ENCODE results near the gene ZMPSTE24. TPM values are rescaled to one million over a fixed set of nuclear protein-coding genes. Genes with fewer than 3 reads are reported as not detected.

Gene ZMPSTE24
- total and polyA plus RNA-seq, 10 of the 15 experiments (the other 5 are each of a cell fraction or from before 2014, with no cell fraction given), result 21.5 to 84.4 (median 43.6) TPM

DNA sequence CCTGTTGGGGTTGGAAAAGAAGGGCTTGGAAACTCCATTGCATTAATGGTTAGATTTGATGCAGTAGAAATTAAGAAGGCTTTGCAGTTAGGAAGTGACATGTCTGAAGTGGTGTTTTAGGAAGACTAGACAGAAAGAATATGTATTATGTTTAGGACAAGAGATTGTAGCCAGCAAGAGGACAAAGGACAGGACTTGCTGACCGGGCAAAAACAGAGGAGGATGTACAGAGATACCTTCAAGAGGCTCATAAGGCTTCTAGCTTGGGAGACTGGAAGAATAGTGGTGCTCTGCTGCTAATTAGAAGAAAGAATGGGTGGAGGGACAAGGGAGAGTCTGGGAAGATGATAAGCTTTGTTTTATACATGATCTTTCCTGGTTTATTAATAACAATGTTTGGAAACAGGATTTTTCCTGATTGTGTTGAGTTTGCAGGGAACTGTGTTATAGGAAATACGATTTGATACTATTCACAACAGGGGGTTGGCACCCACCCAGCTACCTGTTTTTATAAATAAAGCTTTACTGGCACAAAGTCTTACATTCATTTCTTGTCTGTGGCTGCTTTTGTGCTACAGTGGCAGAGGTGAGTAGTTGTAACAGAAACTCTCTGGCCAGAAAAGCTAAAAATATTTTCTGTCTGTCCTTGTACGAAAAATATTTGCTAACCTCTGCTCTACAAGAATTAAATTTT is 47.4 kb upstream of the ZMPSTE24 start (continued):
- no peak for TF ChIP-seq ZNF592 (IDR thresholded peaks at IDR 0.05)

GRCh38 chr1:40218333-40218732 is 39.7 kb upstream of the ZMPSTE24 start:
- ChIA-PET CTCF (interaction anchor here (1.5 to 1.6 kb wide), 2 partner anchors 66 to 187 kb away, joined by 5 to 6 read pairs; no protein-coding TSS in a partner anchor), POLR2A (no interaction called here), RAD21 (ENCODE audit: unreplicated experiment) (interaction anchor here (1.4 kb wide), 1 partner anchor 97 kb away, joined by 3 read pairs; no protein-coding TSS in a partner anchor), SMC1A (ENCODE audit: uncharacterized antibody, unreplicated experiment) (interaction anchor here (2.0 to 3.9 kb wide), 3 partner anchors 13 to 39 kb away, joined by 5 to 30 read pairs (median 6); partner anchors contain the start of gene ZMPSTE24)
- no peak for DNase-seq (ENCODE audit: low read depth, low spot score)
- H3K4me1 ChIP-seq (ENCODE audit: control insufficient read depth, insufficient read depth, low read length), result peaks cover 12% of the 10 kb centered on the region; the same call in 1 of the 2 replicates
- H2AFZ ChIP-seq (ENCODE audit: control insufficient read depth, low read depth, low read length), result no peak overlapping the region
- no peaks in the 10 kb centered on the region; the same call in 2 of the 3 replicates for H3K9me3 ChIP-seq (replicated peaks; ENCODE audit: control insufficient read depth, insufficient read depth, low read length)
- intact Hi-C loops (cut with micrococcal nuclease; ENCODE audit: unreplicated experiment) (no loop called here), in situ Hi-C loops (cut with MboI) (no loop called here)
- H3K4me2 ChIP-seq (ENCODE audit: control insufficient read depth, insufficient read depth), result no peak overlapping the region
- WGBS (ENCODE audit: insufficient coverage, insufficient replicate concordance, low lambda C conversion rate, missing lambda C conversion rate), result 100% methylated on average over 5 of the region's 5 CpGs
- no peak overlapping the region for H3K27ac ChIP-seq (ENCODE audit: control insufficient read depth, insufficient read depth)
- peaks cover 0 to 10% of the 10 kb centered on the region in 2 experiments for H3K36me3 ChIP-seq (ENCODE audit: control insufficient read depth in 2 of 2, insufficient read depth in 2 of 2, low read length in 1 of 2)
- no TSS peak for BruUV-seq (replicated peaks)
- no peak overlapping the region for H3K4me3 ChIP-seq
- no peaks in the 10 kb centered on the region; the same call in 1 of the 2 replicates for H3K79me2 ChIP-seq (ENCODE audit: control insufficient read depth, insufficient read depth, low read length)
- H3K27me3 ChIP-seq (replicated peaks in 1 of 2; ENCODE audit: control insufficient read depth in 2 of 2, insufficient read depth in 2 of 2, low read length in 1 of 2), result no peaks in the 10 kb centered on the region
- ATAC-seq, result no peak
- no peak overlapping the region for H3K9ac ChIP-seq (ENCODE audit: control insufficient read depth, insufficient read depth, low read length)
- no peak for FAIRE-seq
- H4K20me1 ChIP-seq (ENCODE audit: control insufficient read depth, insufficient read depth), result no peaks in the 10 kb centered on the region
- no peak for TF ChIP-seq MAX (IDR thresholded peaks at IDR 0.05; ENCODE audit: low read depth, low read length)
- TF ChIP-seq RUNX3 (IDR thresholded peaks at IDR 0.05; ENCODE audit: low read length), result no peak
- TF ChIP-seq ZNF592 (IDR thresholded peaks at IDR 0.05), result no peak
- TF ChIP-seq, protein P1, sequence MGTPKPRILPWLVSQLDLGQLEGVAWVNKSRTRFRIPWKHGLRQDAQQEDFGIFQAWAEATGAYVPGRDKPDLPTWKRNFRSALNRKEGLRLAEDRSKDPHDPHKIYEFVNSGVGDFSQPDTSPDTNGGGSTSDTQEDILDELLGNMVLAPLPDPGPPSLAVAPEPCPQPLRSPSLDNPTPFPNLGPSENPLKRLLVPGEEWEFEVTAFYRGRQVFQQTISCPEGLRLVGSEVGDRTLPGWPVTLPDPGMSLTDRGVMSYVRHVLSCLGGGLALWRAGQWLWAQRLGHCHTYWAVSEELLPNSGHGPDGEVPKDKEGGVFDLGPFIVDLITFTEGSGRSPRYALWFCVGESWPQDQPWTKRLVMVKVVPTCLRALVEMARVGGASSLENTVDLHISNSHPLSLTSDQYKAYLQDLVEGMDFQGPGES (IDR thresholded peaks at IDR 0.05), result no peak
- no peak for TF ChIP-seq MEF2B (IDR thresholded peaks at IDR 0.05; ENCODE audit: partially characterized antibody, poor library complexity, severe bottlenecking)
- TF ChIP-seq ETV6 (conservative IDR thresholded peaks at IDR 0.05 in 1 of 2, IDR thresholded peaks at IDR 0.05 in 1 of 2; ENCODE audit: borderline replicate concordance in 1 of 2, low read depth in 1 of 2), result no peak
- TF ChIP-seq IRF4 (IDR thresholded peaks at IDR 0.05; ENCODE audit: low read depth, low read length), result no peak
- TF ChIP-seq FOXK2 (IDR thresholded peaks at IDR 0.05), result no peak
- no peak for TF ChIP-seq YY1 (IDR thresholded peaks at IDR 0.05; ENCODE audit: low read depth, low read length)
- no peak for TF ChIP-seq STAT3 (IDR thresholded peaks at IDR 0.05; ENCODE audit: low read depth, low read length)
